GM08714 (cell line): ENCODE data around the gene SLC17A4.

Source experiments
- H3K4me3 ChIP-seq: fragments of 200-500 bp; sonication (Bioruptor generic); 2 replicates; pipeline ENCODE4 v1.5.1; 2014; ENCODE audit warnings: mild to moderate bottlenecking, low read length, inconsistent platforms
- ZNF274 ChIP-seq: IDR thresholded peaks from 2 replicates; pipeline ENCODE4 v1.6.1; 2012; ENCODE audit warnings: mild to moderate bottlenecking, low read depth, low read length

The SLC17A4 gene

GRCh38 chr6:25774120-25774715, 19.7 kb downstream of the SLC17A4 start:
- TF ChIP-seq ZNF274, result no peak
- no peak overlapping the region for H3K4me3 ChIP-seq

DNA sequence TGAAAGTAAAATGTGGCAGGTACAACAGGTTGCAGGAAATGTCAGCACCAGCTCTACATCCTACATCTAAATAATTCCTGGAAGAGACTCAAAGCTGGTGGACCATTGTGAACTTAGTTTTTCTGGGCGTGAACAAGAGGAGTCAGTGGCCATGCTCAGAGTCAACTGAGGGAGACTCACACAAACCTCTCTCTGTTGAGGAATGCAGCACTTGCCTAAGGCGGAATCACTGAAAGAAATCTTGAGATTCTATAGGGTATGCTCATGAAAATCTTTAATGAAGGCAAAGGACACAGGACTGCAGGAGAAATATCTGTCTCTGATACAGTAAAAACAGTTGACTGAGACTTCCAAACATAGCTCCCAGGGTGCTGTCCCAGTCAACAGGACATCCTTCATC, 22.5 kb downstream of the SLC17A4 start:
- TF ChIP-seq ZNF274, result no peak
- H3K4me3 ChIP-seq, result no peak overlapping the region

- H3K4me3 ChIP-seq, result no peak overlapping the region
- TF ChIP-seq ZNF274, result no peak
Measured at GRCh38 chr6:25777856-25778649, 23.5 kb downstream of the SLC17A4 start.

- no peak for TF ChIP-seq ZNF274
- no peak overlapping the region for H3K4me3 ChIP-seq
Measured at GRCh38 chr6:25781134-25781533, 26.6 kb downstream of the SLC17A4 start.

DNA sequence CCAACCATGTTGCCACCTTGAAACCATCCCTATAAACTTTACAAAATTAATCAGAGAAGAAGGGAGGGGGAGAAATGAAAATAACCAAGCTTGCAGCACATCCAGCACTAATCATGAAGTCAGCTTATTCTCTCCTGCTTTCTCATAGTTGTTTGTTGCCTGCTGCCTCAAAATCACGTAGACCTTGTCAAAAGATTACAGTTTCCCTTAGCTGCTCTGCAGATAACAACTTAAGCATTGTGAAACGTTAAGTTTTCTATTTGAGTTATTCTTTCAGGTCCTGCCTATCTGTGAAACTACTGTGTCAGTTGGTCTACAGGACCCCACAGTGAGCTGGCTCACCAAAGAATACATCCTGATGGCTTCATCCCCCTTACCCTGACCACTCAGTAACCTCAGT, 32.9 kb downstream of the SLC17A4 start:
- H3K4me3 ChIP-seq, result no peak overlapping the region
- no peak for TF ChIP-seq ZNF274

DNA sequence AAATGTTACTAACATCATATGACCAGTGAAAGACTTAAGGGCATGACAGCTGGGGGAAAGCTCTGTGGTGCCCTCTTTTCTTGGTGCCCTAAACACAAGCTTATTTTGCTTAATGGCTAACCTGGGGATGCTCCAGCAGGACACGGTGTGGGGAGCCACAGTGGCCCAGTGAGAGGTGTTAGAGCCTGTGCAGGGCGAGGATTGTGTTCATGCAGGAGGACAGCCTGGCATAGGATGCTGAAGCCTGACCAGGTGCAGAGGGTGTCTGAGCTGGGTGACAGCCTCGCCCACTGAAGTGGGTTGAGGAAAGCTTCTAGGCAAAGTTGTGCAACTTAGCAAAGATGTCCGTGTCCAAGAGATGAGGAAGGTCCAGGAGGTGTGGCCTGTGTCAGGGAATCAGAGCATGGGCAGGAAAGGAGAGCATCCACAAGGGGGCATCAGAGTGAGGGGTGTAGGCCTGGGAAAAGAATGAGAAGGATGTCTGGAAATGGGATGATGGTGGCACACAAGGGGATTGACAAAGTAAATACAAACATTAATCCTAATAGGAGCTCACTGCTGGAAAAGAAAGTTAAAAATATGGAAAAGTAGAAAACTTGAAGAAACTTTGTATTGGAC, 33.9 kb downstream of the SLC17A4 start:
- no peak overlapping the region for H3K4me3 ChIP-seq
- no peak for TF ChIP-seq ZNF274

DNA sequence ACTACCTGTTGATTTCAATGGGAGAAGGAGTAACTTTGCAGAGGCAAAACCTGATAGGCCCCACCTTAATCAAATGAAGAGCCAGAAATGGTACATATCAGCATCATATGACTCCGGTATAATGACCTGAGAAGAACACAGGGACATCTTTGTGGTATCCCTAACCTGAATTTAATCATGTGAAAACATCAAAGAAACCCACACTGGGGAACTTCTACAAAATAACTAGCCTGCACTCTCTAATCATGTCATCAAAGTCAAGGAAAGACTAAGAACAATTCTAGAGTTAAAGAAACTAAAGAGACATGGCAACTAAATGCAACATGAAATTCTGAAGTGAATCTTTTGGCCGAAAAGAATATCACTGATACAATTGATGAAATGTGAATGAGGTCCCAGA, 34.9 kb downstream of the SLC17A4 start:
- H3K4me3 ChIP-seq, result no peak overlapping the region
- TF ChIP-seq ZNF274, result no peak

DNA sequence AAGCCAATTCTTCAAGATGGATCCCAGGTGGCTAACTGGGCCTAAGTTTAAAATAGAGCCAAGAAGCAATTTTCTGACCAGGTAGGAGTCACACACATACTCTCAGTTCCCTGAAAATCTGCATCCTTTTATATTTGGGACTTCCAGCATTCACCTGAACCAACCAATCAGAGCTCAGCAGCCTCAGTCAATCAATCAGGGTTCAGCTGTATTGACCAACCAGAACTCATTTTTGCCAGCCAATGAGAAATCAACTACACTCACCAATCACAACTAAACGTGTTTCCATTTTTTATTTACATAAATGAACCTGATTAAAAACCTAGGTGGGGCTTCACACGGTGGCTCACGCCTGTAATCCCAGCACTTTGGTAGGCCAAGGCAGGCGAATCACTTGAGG, 37.5 kb downstream of the SLC17A4 start:
- no peak for TF ChIP-seq ZNF274

DNA sequence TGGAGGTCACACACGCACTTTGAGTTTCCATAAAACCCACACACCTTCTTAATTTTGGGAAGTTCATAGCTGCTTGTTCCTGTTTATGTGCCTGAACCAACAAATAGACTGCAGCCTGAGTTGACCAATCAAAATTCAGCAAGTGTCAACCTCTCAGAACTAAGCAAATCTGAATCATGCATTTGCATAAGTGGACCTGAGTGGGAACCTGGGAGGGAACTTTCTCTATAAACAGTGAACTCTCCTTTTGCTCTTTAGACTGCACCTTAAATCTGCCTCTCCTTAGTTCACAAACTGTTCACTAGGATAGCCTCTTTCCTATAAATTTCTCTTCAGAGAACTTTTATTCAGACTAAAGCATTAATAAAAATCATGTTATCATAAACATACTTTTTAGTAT, 39.4 kb downstream of the SLC17A4 start:
- no peak for TF ChIP-seq ZNF274
- no peak overlapping the region for H3K4me3 ChIP-seq

More for the DNA sequence above, 37.5 kb downstream of the SLC17A4 start:
- no peak overlapping the region for H3K4me3 ChIP-seq

GRCh38 chr6:25794784-25795183, 40.2 kb downstream of the SLC17A4 start:
- H3K4me3 ChIP-seq, result no peak overlapping the region
- TF ChIP-seq ZNF274, result no peak

DNA sequence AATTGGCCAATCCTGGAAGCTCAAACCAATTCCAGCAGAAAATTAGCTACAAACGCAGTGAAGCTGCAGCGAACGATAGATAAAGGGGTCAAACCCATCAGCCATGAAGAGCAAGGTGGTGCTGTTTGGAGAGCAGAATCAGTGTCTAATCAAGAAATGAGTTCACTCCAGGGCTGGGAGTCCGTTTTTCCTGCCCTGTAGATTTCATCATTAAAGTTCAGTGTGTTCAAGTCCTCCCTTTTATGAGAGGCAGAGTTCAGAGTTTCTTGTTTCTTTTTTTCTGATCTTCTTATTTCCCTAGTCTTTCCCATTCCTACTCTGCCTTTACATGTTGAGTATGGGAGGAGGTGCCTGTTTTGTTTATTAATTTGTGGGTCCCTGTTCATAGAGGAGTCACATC, 46.9 kb downstream of the SLC17A4 start:
- no peak for TF ChIP-seq ZNF274
- no peak overlapping the region for H3K4me3 ChIP-seq

GRCh38 chr6:25804804-25805203, 50.3 kb downstream of the SLC17A4 start:
- no peak overlapping the region for H3K4me3 ChIP-seq
- no peak for TF ChIP-seq ZNF274

DNA sequence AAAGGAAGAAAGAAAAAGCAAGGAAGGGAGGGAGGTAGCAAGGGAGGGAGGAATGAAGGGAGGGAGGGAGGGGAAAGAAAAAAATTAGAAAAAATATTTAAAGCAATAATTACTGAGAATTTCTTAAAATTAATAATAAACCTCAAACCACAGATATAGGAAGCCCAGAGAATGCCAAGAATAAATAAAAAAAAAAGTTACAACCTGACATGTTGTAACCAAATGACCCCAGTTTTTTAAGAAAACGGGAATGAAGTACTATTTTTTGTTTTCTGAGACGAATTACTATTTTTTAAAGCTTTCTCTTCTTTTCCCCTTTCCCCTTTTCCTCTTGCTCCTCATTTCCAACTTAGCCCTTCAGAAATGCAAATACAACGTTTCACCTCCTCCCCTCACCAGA, 60.7 kb downstream of the SLC17A4 start:
- TF ChIP-seq ZNF274, result no peak
- no peak overlapping the region for H3K4me3 ChIP-seq

DNA sequence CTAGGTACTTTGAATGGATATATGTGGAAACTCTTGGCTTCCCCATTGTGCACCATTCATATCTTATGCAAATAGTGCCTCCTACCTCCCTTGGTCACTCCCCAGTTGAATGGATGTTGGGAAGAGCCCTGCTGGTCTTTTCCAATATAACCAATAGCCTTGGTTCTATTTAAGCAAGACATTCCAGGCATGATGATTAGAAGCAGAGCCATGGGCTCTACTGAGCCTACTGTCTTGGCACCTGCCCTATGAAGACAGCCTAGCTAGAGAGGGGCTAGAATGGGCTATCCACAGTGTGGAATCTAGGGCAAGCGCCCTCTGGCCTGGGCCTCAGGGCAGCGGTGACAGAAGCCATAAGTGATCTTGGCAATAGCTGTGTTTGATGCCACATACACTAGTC, 61.7 kb downstream of the SLC17A4 start:
- H3K4me3 ChIP-seq, result no peak overlapping the region
- no peak for TF ChIP-seq ZNF274

GRCh38 chr6:25821341-25821740, 66.8 kb downstream of the SLC17A4 start:
- TF ChIP-seq ZNF274, result no peak
- no peak overlapping the region for H3K4me3 ChIP-seq
